Measurements from ENCODE around the gene RCE1.

RCE1 gene

DNA sequence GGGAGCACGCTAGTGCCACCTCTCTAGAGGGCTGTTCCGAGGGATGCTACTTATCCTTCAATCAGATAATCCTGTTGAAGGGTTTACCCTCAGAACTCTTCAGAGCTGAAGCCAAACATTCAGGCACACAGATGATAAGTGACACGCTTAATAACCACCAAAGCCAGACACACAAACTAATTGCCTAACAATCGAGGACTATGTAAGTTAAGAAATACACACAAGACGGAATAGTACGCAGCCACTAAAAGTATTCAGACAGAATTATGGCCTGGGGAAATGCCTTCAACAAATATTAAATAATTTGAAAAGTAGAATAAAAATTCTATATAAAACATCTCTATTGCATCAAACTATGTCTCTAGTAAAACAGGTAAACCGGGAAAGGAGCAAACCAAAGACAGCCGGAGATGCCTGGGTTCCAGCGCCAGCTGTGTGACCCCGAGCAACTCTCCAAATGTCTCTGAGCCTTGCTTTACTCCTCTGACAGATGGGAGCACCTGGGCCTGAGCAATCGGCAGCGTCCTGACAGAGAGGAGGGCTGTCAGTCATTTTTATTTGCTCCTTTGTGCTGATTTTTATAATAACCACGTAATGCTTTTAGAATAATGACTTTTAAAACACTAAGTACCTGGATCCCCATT is 25.0 kb downstream of the RCE1 start:
- no peak for DNase-seq (ENCODE audit: low read depth in 2 of 2, low spot score in 1 of 2)

GRCh38 chr11:66868726-66869566 is 25.7 kb downstream of the RCE1 start:
- peak; percentile 58 to 65 for DNase-seq (ENCODE audit: low read depth in 2 of 2, low spot score in 1 of 2)

GRCh38 chr11:66869567-66869870 is 26.3 kb downstream of the RCE1 start:
- DNase-seq (ENCODE audit: low read depth in 2 of 2, low spot score in 1 of 2): no peak

- no peak for DNase-seq (ENCODE audit: low read depth in 2 of 2, low spot score in 1 of 2)
These were observed 26.9 kb downstream of the RCE1 start for GRCh38 chr11:66870131-66870530.

DNA sequence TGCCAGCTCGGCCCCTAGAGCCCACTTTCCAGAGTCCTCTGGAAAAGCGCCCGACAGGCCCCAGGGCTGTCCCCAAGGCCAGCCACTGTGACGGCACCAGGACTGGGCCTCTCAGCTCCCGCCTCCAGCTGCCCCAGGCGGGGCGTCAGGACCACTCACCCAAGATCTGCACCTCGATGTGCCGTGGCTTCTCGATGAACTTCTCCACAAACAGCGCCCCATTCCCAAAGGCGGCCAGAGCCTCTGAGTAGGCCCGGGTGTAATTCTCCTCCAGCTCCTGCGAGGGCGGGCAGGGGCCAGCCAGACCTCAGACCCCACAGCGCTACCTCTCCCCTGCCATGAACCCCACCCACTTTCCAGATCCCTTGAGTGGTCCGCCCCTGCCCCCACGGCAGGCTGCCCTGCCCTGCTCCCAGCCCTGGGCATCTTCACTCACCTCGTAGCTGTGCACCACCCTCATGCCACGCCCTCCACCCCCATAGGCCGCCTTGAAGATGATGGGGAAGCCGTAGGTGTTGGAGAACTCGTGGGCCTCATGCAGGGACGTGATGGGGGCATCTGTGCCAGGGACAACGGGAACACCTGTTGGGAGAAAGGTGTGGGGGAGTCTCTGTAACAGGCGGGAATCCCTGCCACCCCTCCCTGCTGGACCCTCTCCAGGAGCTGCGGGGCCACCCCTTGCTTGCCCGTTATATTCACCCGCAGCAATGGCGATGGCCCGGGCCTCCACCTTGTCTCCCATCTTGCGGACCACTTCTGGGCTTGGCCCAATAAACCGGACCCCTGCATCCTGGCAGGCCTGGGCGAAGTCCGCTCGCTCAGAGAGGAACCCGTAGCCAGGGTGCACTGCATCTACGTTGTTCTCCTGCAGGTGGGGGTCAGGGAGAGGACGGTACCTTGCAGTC is 27.6 kb downstream of the RCE1 start:
- DNase-seq (ENCODE audit: low read depth in 2 of 2, low spot score in 1 of 2): no peak

GRCh38 chr11:66871521-66871901 is 28.3 kb downstream of the RCE1 start:
- DNase-seq (ENCODE audit: low read depth in 2 of 2, low spot score in 1 of 2): no peak

DNA sequence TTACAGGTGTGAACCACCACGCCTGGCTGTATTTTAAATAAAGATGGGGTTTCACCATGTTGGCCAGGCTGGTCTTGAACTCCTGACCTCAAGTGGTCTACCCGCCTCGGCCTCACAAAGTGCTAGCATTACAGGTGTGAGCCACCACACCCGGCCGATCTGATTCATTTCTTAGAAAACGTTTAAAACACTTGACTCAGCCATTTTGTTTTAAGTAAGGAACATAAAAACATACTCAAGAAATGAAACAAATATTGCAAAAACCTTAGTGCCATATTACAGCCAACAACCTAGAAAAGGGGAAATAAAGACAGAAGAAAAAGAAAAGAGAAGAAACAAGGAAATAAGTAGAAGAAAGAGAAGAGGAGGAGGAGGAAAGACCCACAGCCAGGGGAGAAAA is 31.0 kb downstream of the RCE1 start:
- no peak for DNase-seq (ENCODE audit: low read depth in 2 of 2, low spot score in 1 of 2)

GRCh38 chr11:66875378-66875777 is 32.1 kb downstream of the RCE1 start:
- DNase-seq (ENCODE audit: low read depth in 2 of 2, low spot score in 1 of 2): no peak

DNA sequence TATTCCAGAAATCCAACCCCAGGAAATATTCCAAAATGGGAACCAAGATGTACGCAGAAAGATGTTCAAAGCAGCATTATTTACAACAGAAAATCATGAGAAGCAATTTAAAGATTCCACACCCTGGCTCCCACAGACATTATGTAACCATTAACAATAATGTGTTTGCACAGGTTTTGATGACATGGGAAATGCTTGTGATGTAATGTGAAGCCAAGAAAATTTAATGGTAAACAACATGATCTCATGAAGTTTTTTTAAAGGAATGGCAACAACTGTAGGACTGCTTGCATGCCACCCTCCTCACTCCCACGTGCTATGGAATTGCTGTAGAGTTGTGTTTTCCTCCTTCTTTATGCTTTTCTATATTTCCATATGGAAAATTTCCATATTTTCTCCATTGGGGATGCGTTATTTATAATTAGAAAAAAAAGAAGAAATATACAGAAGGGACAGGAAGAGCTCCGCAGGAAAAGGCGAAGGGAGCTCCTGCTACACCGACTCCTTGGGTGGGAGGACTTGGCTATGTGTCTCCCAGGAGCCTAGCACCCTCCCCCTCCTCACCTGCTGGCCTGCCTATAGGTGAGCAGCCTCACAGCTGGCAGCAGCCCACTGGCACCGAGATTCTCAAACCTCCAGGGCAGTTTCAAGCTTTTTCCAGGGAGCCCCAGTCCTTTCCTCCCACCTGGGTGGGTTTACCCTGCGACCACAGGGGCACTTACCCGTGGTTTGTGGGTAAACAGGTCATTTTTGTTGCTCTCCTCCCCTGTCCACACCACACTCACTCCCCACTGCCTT is 34.5 kb downstream of the RCE1 start:
- DNase-seq (ENCODE audit: low read depth in 2 of 2, low spot score in 1 of 2): no peak

DNA sequence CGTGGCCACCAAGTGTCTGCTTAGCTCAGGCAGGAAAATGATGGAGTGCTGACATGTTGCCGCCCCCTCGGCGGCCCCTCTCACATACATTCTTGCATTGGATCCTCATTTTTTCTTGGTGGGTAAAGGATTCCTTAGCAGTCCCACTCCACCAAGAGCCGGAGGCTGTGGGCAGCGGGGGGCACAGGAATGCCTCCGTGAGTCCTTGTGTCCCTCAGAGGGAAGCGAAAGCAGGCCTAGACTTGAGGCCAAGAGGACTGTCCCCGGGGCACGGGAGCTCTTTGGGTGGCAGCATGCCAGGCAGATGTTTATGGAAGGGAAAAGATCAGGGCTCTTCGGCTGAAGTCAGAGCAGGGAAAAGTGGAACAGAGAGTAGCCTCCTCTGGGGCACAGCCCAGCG is 35.2 kb downstream of the RCE1 start:
- no peak for DNase-seq (ENCODE audit: low read depth in 2 of 2, low spot score in 1 of 2)

GRCh38 chr11:66879000-66879399 is 35.8 kb downstream of the RCE1 start:
- DNase-seq (ENCODE audit: low read depth in 2 of 2, low spot score in 1 of 2): no peak

- DNase-seq (ENCODE audit: low read depth in 2 of 2, low spot score in 1 of 2): no peak
These were observed 36.3 kb downstream of the RCE1 start for GRCh38 chr11:66879583-66879982.

DNA sequence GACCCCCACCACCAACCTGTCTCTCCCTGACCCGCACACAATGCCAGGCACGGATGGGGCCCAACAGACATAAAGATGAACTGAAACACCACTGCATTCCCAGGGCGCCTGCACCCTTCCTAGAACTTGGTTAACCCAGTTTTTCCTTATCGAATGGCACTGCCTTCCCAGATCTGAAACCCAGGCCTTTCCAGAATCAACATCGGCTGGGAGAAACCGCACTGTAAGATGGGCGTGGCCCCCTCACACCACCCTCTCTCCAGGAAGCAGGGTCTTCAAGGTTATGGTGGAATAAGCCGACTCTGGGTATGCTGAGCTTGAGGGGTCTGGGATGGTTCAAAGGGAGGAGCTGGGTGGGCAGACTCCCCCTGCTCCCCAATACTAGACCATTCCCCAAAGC is 36.8 kb downstream of the RCE1 start:
- DNase-seq (ENCODE audit: low read depth in 2 of 2, low spot score in 1 of 2): no peak

- no peak for DNase-seq (ENCODE audit: low read depth in 2 of 2, low spot score in 1 of 2)
These were observed 37.5 kb downstream of the RCE1 start for GRCh38 chr11:66880496-66881450.

DNA sequence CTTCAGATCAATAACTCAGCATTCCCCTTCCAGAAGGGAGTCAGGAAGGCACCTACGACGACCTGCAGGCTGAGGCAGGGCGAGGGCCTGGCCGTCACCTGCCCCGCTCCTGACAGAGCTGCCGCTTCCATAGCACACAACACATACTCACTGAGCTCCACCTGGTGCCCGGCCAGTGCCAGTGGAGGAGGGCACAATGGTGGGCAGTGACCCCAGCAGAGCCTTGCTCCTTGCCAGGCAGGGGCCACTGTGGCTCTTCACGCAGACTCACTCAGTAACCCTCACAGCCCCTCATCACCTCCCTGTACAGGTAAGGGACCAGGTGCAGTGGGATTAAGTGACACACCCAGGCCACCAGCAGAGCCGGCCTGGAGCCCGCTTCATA is 38.2 kb downstream of the RCE1 start:
- no peak for DNase-seq (ENCODE audit: low read depth in 2 of 2, low spot score in 1 of 2)

DNA sequence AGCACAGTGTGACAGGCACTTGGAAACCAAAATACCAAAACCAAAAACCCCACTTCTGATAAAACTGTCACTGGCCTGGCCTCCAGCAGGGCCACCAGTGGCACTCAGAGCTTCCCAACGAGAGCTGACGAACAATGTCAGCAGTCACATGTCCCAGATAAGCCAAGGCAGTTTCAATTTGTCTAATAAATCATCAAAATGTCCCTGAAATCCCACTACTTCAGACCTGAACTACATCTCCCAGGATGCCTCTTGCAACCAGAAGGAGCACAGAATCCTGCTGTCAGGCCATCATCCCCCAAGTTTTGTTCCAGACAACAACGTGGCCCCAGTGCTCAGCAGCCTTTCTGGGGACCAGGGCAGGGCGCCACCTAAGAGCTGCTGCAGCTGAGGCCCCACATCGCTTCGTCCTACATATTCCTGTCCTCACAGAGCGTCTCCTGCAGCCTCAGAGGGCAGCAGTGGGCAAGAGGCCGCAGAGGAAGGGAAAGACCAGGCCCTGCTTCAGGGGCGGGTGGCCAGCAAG is 38.7 kb downstream of the RCE1 start:
- no peak for DNase-seq (ENCODE audit: low read depth in 2 of 2, low spot score in 1 of 2)

GRCh38 chr11:66882561-66883015 is 39.3 kb downstream of the RCE1 start:
- no peak for DNase-seq (ENCODE audit: low read depth in 2 of 2, low spot score in 1 of 2)

DNA sequence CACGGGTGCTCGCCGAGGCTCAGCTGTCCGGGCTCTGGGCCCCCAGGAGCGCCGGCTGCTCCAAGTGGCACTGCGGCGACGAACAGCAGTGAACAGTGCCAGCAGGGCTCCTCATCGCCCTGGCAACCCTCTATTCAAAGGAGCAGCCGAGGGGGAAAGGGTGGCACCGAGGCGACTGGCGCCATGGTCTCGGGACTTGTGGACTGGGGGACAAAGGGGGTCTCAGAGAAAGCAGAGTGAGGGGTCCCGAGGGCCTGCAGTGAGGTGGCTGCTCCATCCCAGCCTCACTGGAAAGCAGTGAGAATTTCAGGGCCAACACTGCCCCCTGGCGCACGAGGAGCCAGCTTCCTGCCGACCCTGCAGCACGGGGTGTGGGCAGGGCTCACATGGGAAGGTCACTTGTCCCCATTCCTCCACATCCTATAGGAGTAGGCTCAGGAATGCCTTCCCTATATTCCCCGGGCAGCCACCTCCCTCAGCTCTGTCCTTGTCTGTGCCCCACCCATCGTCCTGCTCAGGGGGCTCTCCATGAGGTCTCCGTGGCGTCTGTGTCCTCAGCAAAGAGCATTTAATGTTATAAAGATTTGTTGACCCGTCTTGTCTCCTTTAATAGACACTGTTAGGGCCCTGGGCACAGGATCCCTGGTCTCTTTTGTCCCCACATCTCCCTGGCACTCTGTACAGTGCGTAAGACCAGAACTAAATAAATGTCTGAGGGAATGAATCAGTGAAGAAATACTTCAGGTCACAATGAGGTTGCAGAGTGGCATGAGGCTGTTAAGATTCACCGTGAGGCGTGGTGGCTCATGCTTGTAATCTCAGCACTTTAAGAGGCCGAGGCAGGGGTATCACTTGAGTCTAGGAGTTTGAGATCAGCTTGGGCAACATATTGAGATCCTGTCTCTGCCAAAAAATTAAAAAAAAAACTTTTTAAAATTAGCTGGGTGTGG is 40.0 kb downstream of the RCE1 start:
- DNase-seq (ENCODE audit: low read depth in 2 of 2, low spot score in 1 of 2): peak in 1 of 2 donors; percentile 35

- no peak for DNase-seq (ENCODE audit: low read depth in 2 of 2, low spot score in 1 of 2)
These were observed 41.2 kb downstream of the RCE1 start for GRCh38 chr11:66884443-66884842.

Data from stimulated activated CD8-positive, alpha-beta memory T cell treated with anti-CD3 and anti-CD28 coated beads, Interleukin-4, amount 100 ng/mL, for 4 hours (primary cell).